GM12874 (cell line): ENCODE results near the gene SOHLH1.

Experiments used
- CTCF ChIP-seq: IDR thresholded peaks from 2 replicates; pipeline ENCODE4 v1.5.1; 2011; ENCODE audit warnings: low read depth, mild to moderate bottlenecking, control low read depth, low read length, moderate library complexity; ENCODE audit not compliant: insufficient read depth

Gene SOHLH1

GRCh38 chr9:135699440-135699839, at the start of gene SOHLH1:
Gene SOHLH1 (minus strand): TSS chr9:135699481. CDS start chr9:135699467, 14 bp downstream.
- TF ChIP-seq CTCF: no peak

- no peak for TF ChIP-seq CTCF
These were observed 49.4 kb upstream of the SOHLH1 start for GRCh38 chr9:135748676-135749075.

- no peak for TF ChIP-seq CTCF
These were observed 48.0 kb upstream of the SOHLH1 start for GRCh38 chr9:135747311-135747710.

- TF ChIP-seq CTCF: no peak
These were observed 47.3 kb upstream of the SOHLH1 start for GRCh38 chr9:135746565-135746964.

- TF ChIP-seq CTCF: no peak
These were observed 46.5 kb upstream of the SOHLH1 start for GRCh38 chr9:135745686-135746324.

- TF ChIP-seq CTCF: no peak
These were observed 45.9 kb upstream of the SOHLH1 start for GRCh38 chr9:135745189-135745588.

GRCh38 chr9:135744333-135745070, 45.2 kb upstream of the SOHLH1 start:
- TF ChIP-seq CTCF: no peak
